Measurements from ENCODE around the gene TIMM23B.
"Not testable (repeated sequence)": the region's sequence is repeated elsewhere in the genome, so short reads cannot be mapped to it uniquely, and the experiment has no call there.

- TF ChIP-seq CTCF (IDR thresholded peaks at IDR 0.05; ENCODE audit: poor library complexity); EZH2phosphoT487 (IDR thresholded peaks at IDR 0.05; ENCODE audit: low read depth, severe bottlenecking, unreplicated experiment): not testable (repeated sequence)
These were observed 31.6 kb upstream of the TIMM23B start for GRCh38 chr10:49910295-49910694.
